Naive thymus-derived CD4-positive, alpha-beta T cell (primary cell): Measurements from ENCODE around the gene COX20. TPM values are rescaled to one million over a fixed set of nuclear protein-coding genes. Genes with fewer than 3 reads are reported as not detected.

Experiments used
- ATAC-seq: fragments of 150-1000 bp; cut with Tn5 transposase; 2 replicates; pipeline ENCODE4 v1.10.0; 2021; ENCODE audit warnings: mild to moderate bottlenecking, moderate library complexity
- CTCF ChIA-PET: fragments of 350-600 bp; sonication (Branson Sonifier 250); formaldehyde crosslinking; loops from one replicate; lab custom pipeline; 2021; ENCODE audit warnings: antibody characterized with exemption; lab: Charles Lee
- POLR2A ChIA-PET: fragments of 350-600 bp; sonication (Branson Sonifier 250); formaldehyde crosslinking; loops from one replicate; lab custom pipeline; 2021; ENCODE audit warnings: antibody characterized with exemption, inconsistent platforms; lab: Charles Lee
- DNase-seq, 9 donors: peaks; one replicate each; pipeline versions ENCODE4 v3.0.0 to v3.0.0-alpha.2; 2020 to 2022; ENCODE audit warnings: mixed read lengths in 1 of 9
- H3K27ac ChIP-seq: one replicate; pipeline ENCODE4 v1.7.0; 2013; ENCODE audit warnings: mild to moderate bottlenecking, low read depth, low read length, moderate library complexity
- H3K27me3 ChIP-seq, 2 donors: one replicate each; pipeline ENCODE4 v1.7.0; 2013; ENCODE audit warnings: low read length in 2 of 2, mild to moderate bottlenecking in 2 of 2, moderate library complexity in 2 of 2; ENCODE audit not compliant: control insufficient read depth in 2 of 2, insufficient read depth in 2 of 2
- H3K36me3 ChIP-seq, 3 experiments: 1 replicate in 2 of 3; 2 replicates in 1 of 3; pipeline ENCODE4 v1.7.0; 2013; ENCODE audit warnings: low read length in 3 of 3, mild to moderate bottlenecking in 3 of 3, moderate library complexity in 1 of 3; ENCODE audit not compliant: insufficient read depth in 3 of 3, control insufficient read depth in 2 of 3
- H3K4me1 ChIP-seq, 2 donors: one replicate each; pipeline ENCODE4 v1.7.0; 2013; ENCODE audit warnings: low read length in 2 of 2, mild to moderate bottlenecking in 2 of 2, moderate library complexity in 1 of 2; ENCODE audit not compliant: control insufficient read depth in 2 of 2, insufficient read depth in 2 of 2
- H3K4me3 ChIP-seq: 2 replicates; pipeline ENCODE4 v1.7.0; 2013; ENCODE audit warnings: mild to moderate bottlenecking, low read length
- H3K9me3 ChIP-seq, 3 experiments: 1 replicate in 2 of 3; 2 replicates in 1 of 3; pipeline ENCODE4 v1.7.0; 2013; ENCODE audit warnings: low read length in 3 of 3; ENCODE audit not compliant: control insufficient read depth in 2 of 3
- H3K27ac Mint-ChIP-seq, 9 donors: one replicate each; pipeline ENCODE4 v1.8.0; 2020 to 2022; ENCODE audit warnings: mixed read lengths in 9 of 9, mild to moderate bottlenecking in 8 of 9, moderate library complexity in 5 of 9, inconsistent platforms in 2 of 9
- H3K27me3 Mint-ChIP-seq, 5 donors: one replicate each; pipeline ENCODE4 v1.8.0; 2021 to 2022; ENCODE audit warnings: mixed read lengths in 5 of 5, mild to moderate bottlenecking in 1 of 5
- H3K36me3 Mint-ChIP-seq, 5 donors: one replicate each; pipeline ENCODE4 v1.8.0; 2020 to 2022; ENCODE audit warnings: mixed read lengths in 5 of 5, mild to moderate bottlenecking in 3 of 5, inconsistent platforms in 1 of 5
- H3K4me1 Mint-ChIP-seq, 7 donors: one replicate each; pipeline ENCODE4 v1.8.0; 2020 to 2022; ENCODE audit warnings: mixed read lengths in 7 of 7, mild to moderate bottlenecking in 3 of 7, inconsistent platforms in 1 of 7
- H3K4me3 Mint-ChIP-seq, 10 donors: one replicate each; pipeline ENCODE4 v1.8.0; 2020 to 2022; ENCODE audit warnings: mild to moderate bottlenecking in 10 of 10, mixed read lengths in 10 of 10, moderate library complexity in 6 of 10, inconsistent platforms in 2 of 10
- H3K9me3 Mint-ChIP-seq, 11 donors: one replicate each; pipeline ENCODE4 v1.8.0; 2020 to 2022; ENCODE audit warnings: mixed read lengths in 11 of 11, mild to moderate bottlenecking in 4 of 11, inconsistent platforms in 1 of 11, moderate library complexity in 1 of 11
- intact Hi-C, 2 donors: fragments of 100-400 bp; cut with micrococcal nuclease; formaldehyde crosslinking; loops; one replicate each; pipeline ENCODE4 v1.15.1; 2023
- polyA plus RNA-seq, 2 donors: library from polyadenylated mRNA; unstranded; fragments of 300-500 nt; fragmentation: Illumina TruSeq; gene quantifications; one replicate each; pipeline ENCODE4 v1.2.3, GENCODE V29; 2021
- total RNA-seq, 6 experiments: library from RNA in 5 of 6; stranded (reverse) in 5 of 6; gene quantifications; 1 replicate in 5 of 6; 2 replicates in 1 of 6; pipeline ENCODE4 v1.2.3 and lab custom pipeline; 2021 to 2026

The COX20 gene
- total and polyA plus RNA-seq, 7 experiments from 2014 or later, result 17.1 to 43.7 (median 27.8) TPM

DNA sequence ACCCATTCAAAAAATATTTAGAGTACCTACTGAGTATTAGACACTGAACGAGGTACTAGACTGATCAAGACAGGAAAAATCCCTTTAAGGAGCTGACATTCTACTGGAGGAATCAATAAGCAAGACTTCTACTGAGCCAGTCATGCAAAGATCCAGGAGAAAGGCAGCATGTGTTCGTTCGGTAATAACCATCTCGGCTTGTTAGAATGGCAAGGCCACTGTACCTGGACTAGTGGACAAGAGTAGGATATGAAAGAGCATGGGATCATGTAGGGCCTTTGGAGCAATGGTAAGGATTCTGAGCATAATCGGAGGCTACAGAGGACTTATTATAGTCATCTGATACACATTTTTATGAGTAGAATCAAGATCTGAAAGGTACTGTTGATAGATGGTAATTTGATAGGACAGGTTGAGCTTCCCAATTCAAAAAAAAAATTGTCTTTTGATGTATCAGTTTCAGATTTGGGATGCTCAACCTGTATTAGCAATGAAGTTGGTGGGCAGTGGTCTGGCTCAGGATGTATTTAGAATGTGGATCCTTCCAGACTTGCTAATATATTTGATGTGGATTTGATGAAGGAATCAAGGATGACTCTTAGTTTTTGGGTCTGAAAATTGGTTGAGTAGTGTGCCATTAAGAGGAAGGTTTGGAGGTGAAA lies 2.3 kb downstream of the COX20 start:
- no peak for ATAC-seq
- Mint-ChIP-seq H3K27ac (peak overlapping the region in 8 of 9 donors; percentile 21 to 100 (median 74)), H3K36me3 (peaks cover 0 to 48% (median 25%) of the 10 kb centered on the region in 5 donors), H3K9me3 (peaks cover 0 to 12% (median 0%) of the 10 kb centered on the region in 11 donors), H3K27me3 (no peaks in the 10 kb centered on the region), H3K4me1 (peaks cover 40 to 72% (median 64%) of the 10 kb centered on the region in 7 donors), H3K4me3 (peak overlapping the region; percentile 2 to 100 (median 38))
- no peak for DNase-seq
- Histone ChIP-seq H3K27ac (peak overlapping the region; percentile 96), H3K27me3 (no peaks in the 10 kb centered on the region), H3K9me3 (no peaks in the 10 kb centered on the region), H3K4me3 (no peak overlapping the region), H3K36me3 (peaks cover 6 to 29% (median 10%) of the 10 kb centered on the region in 3 experiments), H3K4me1 (peaks cover 17 to 33% of the 10 kb centered on the region in 2 donors)
- ChIA-PET CTCF (interaction anchor here (1.6 to 8.1 kb wide), 3 partner anchors 10 to 204 kb away, joined by 3 to 83 read pairs (median 10); partner anchors contain the start of gene HNRNPU), POLR2A (interaction anchor here (1.3 to 29.6 kb wide), 3 partner anchors 10 to 135 kb away, joined by 4 to 1419 read pairs (median 207); partner anchors contain the start of gene HNRNPU)
- intact Hi-C loops, result loop anchor here (1.0 to 10.0 kb wide), 5 partner anchors 11 to 1583 kb away; partner anchors contain the start of genes CEP170 (in 1 of the 2) and SDCCAG8 (in 1 of the 2)

DNA sequence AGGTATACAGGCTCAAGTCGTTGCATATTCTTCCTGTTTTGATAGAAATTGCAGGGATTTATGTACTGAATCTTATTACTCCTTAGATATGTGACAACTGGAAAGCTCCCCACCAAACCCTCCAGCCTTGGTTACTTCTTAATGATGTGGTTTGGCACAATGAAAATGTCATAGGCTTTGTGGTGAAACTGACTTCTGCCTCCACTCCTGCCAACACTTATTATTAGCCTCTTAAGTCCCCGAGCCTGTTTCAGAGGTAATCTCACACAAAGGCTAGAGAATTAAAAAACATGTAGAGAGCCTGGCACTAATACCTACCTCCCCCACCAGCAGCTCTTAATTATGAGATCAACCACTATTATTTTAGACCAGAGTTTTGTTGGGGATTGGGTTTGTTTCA lies 4.2 kb downstream of the COX20 start:
- POLR2A ChIA-PET, result interaction anchor here (0.7 to 29.6 kb wide), 3 partner anchors 18 to 1230 kb away, joined by 3 to 1419 read pairs (median 10); partner anchors contain the start of gene HNRNPU
- Histone ChIP-seq H3K27ac (peak overlapping the region; percentile 30), H3K4me1 (peaks cover 26 to 27% of the 10 kb centered on the region in 2 donors), H3K4me3 (no peak overlapping the region), H3K9me3 (no peaks in the 10 kb centered on the region), H3K36me3 (peaks cover 13 to 47% (median 26%) of the 10 kb centered on the region in 3 experiments), H3K27me3 (no peaks in the 10 kb centered on the region)
- ATAC-seq, result no peak
- Mint-ChIP-seq H3K9me3 (peaks cover 0 to 12% (median 0%) of the 10 kb centered on the region in 11 donors), H3K27ac (peak overlapping the region in 6 of 9 donors; percentile 14 to 63 (median 56)), H3K36me3 (peaks cover 0 to 53% (median 27%) of the 10 kb centered on the region in 5 donors), H3K4me1 (peaks cover 35 to 83% (median 65%) of the 10 kb centered on the region in 7 donors), H3K4me3 (peak overlapping the region in 3 of 10 donors; percentile 9 to 33 (median 20)), H3K27me3 (no peaks in the 10 kb centered on the region)
- intact Hi-C loops, result loop anchor here in 1 of 2 donors (5.0 to 10.0 kb wide), 3 partner anchors 515 to 1585 kb away; partner anchors contain the start of genes CEP170 and SDCCAG8
- DNase-seq, result no peak
- CTCF ChIA-PET, result interaction anchor here (1.2 to 8.1 kb wide), 2 partner anchors 10 to 23 kb away, joined by 3 to 83 read pairs; partner anchors contain the start of gene HNRNPU

DNA sequence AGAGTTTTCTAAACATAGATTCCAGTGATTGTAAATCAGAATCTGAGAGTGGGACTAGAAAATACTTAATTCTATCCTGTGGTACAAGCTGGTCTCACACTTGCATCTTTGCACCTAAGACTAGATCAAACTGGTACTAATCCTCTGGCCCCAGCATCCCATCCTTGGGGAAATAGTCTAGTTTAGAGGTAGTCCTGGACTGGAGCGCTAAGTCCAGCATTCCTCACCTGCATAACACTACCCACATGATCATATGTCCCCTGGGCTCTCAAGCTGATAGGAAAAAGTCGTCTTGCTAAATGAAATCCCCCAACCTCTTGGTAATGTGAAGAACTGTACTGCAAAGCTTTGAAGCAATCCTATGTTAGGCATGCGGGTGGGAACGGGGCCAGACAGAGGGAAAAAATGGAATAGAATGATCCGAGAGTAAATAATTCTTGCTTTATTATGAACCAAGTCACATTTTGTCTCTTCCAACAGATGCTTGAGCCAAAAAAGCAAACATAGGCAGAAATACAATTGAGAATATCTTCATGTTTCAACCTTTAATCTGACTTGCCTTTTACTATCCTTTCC lies 4.8 kb downstream of the COX20 start:
- intact Hi-C loops, result no loop called here
- H3K27ac Mint-ChIP-seq, result peak overlapping the region in 8 of 9 donors; percentile 0 to 75 (median 49)
- Histone ChIP-seq H3K4me1 (peaks cover 26 to 27% of the 10 kb centered on the region in 2 donors), H3K27me3 (no peaks in the 10 kb centered on the region), H3K27ac (no peak overlapping the region), H3K36me3 (peaks cover 13 to 49% (median 32%) of the 10 kb centered on the region in 3 experiments), H3K9me3 (no peaks in the 10 kb centered on the region), H3K4me3 (no peak overlapping the region)
- H3K36me3 Mint-ChIP-seq, result peaks cover 0 to 56% (median 31%) of the 10 kb centered on the region in 5 donors
- peaks cover 35 to 90% (median 70%) of the 10 kb centered on the region in 7 donors for H3K4me1 Mint-ChIP-seq
- peaks cover 0 to 12% (median 0%) of the 10 kb centered on the region in 11 donors for H3K9me3 Mint-ChIP-seq
- no peak for DNase-seq
- no peak for ATAC-seq
- peak overlapping the region in 4 of 10 donors; percentile 0 to 18 (median 4) for H3K4me3 Mint-ChIP-seq
- H3K27me3 Mint-ChIP-seq, result no peaks in the 10 kb centered on the region
- ChIA-PET POLR2A (interaction anchor here (1.6 to 29.6 kb wide), 2 partner anchors 17 to 129 kb away, joined by 10 to 1419 read pairs; partner anchors contain the start of gene HNRNPU), CTCF (interaction anchor here (8.1 kb wide), 1 partner anchor 22 kb away, joined by 83 read pairs; the partner anchor contains the start of gene HNRNPU)

DNA sequence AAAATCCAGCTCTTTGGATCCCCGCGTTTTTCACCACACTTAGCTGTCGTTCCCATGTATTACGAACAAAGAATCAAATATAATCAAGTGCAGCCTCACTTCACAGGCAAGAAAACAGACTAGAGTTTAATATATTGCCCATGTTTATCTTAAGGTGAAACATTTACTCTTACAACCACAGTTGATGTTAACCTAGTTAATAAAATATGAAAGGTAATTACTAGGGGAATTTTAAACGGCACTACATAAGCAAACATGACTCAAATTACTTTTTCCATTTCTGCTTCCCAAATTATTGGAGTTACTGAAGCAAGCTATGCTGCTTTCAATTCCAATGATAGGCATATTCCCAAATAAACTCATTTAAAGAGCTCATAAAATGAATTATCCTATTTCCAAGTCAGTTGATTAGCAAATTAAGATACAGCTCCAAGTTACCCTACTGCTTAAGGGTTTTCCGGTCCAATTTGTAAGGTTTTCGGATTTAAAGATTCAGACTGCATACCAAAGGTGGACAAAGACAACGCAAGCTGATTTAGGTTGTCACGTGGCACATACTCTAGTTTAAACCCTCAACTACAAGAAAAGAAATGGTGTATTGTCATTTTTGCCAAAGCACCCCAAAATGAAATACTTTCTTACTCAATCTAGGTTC lies 5.9 kb downstream of the COX20 start:
- Histone ChIP-seq H3K27me3 (no peaks in the 10 kb centered on the region), H3K36me3 (peaks cover 13 to 60% (median 36%) of the 10 kb centered on the region in 3 experiments), H3K27ac (peak overlapping the region; percentile 18), H3K4me1 (peaks cover 22 to 23% of the 10 kb centered on the region in 2 donors), H3K9me3 (no peaks in the 10 kb centered on the region), H3K4me3 (no peak overlapping the region)
- Mint-ChIP-seq H3K27me3 (no peaks in the 10 kb centered on the region), H3K4me1 (peaks cover 31 to 94% (median 70%) of the 10 kb centered on the region in 7 donors), H3K9me3 (peaks cover 0 to 12% (median 0%) of the 10 kb centered on the region in 11 donors), H3K27ac (peak overlapping the region in 7 of 9 donors; percentile 0 to 75 (median 46)), H3K36me3 (peaks cover 0 to 64% (median 37%) of the 10 kb centered on the region in 5 donors), H3K4me3 (peak overlapping the region in 1 of 10 donors; percentile 0)
- ChIA-PET CTCF (no interaction called here), POLR2A (interaction anchor here (0.6 to 29.6 kb wide), 2 partner anchors 16 to 201 kb away, joined by 3 to 1419 read pairs; partner anchors contain the start of gene HNRNPU)
- intact Hi-C loops, result no loop called here
- ATAC-seq (no peak), DNase-seq (no peak)

DNA sequence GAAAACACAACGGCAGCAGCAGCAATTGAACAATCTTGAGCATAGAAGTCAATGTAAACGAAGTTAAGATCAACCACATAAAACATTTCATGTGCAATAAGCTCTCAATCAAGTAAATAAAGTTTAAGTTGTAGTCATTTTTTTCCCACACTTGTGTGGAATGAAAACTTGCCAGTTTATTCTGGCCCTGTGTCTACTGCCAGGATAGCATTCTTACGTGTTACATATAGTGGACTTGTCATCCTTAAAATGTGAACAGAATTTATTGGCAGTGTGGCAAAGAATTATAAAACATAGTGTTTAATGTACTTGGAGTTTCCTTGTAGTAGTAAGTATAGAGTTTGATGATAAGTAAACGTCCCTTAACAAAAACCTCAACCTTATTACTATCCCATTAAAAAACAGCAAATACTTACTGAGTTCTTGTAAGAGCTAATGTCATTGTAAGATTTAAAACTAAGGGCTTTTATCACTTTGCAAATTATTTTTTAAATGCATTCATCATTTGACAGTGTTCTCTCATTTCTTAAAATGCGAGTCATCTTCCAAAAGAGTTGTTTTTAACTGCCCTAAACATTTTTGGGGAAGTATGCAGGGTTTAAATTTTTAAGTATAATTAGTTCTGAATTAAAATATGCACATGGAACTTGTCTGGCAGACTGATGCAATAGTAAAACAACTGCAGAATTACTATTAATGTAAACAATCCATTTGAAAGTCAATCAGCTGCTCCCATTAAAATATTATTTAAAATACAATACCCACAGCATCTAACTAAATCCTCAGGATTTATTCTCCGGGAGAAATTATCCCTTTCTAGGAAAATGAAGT lies 7.9 kb downstream of the COX20 start:
- peaks cover 22 to 91% (median 62%) of the 10 kb centered on the region in 7 donors for H3K4me1 Mint-ChIP-seq
- no peaks in the 10 kb centered on the region for H3K27me3 Mint-ChIP-seq
- H3K9me3 Mint-ChIP-seq, result peaks cover 0 to 6% (median 0%) of the 10 kb centered on the region in 11 donors
- H3K4me3 Mint-ChIP-seq, result no peak overlapping the region
- Histone ChIP-seq H3K4me1 (peaks cover 6 to 10% of the 10 kb centered on the region in 2 donors), H3K27ac (no peak overlapping the region), H3K36me3 (peaks cover 13 to 66% (median 43%) of the 10 kb centered on the region in 3 experiments), H3K4me3 (no peak overlapping the region), H3K9me3 (no peaks in the 10 kb centered on the region), H3K27me3 (no peaks in the 10 kb centered on the region)
- ATAC-seq, result no peak
- ChIA-PET POLR2A (interaction anchor here (1.3 to 30.7 kb wide), 3 partner anchors 1 to 128 kb away, joined by 7 to 1419 read pairs (median 1419); partner anchors contain the start of genes COX20 and HNRNPU), CTCF (interaction anchor here (0.6 to 1.9 kb wide), 3 partner anchors 10 to 199 kb away, joined by 3 to 5 read pairs (median 3); no protein-coding TSS in a partner anchor)
- DNase-seq, result no peak
- H3K27ac Mint-ChIP-seq, result peak overlapping the region in 5 of 9 donors; percentile 36 to 76 (median 61)
- peaks cover 0 to 64% (median 38%) of the 10 kb centered on the region in 5 donors for H3K36me3 Mint-ChIP-seq
- intact Hi-C loops, result loop anchor here in 1 of 2 donors (1.0 kb wide), 1 partner anchor 8 kb away; no protein-coding TSS in a partner anchor
